Parathyroid adenoma (tissue), 2 donors: Measurements from ENCODE around the gene ADCY3.

Source experiments
- H2AFZ ChIP-seq: fragments of 300-600 bp; sonication (generic); one replicate; pipeline ENCODE4 v1.7.0; 2017; ENCODE audit warnings: antibody characterized with exemption, mild to moderate bottlenecking
- H3K27ac ChIP-seq: fragments of 300-600 bp; sonication (generic); one replicate; pipeline ENCODE4 v1.7.0; 2017
- H3K27me3 ChIP-seq: fragments of 300-600 bp; sonication (generic); one replicate; pipeline ENCODE4 v1.7.0; 2017; ENCODE audit warnings: low read length; ENCODE audit not compliant: control insufficient read depth, insufficient read depth
- H3K36me3 ChIP-seq: fragments of 300-600 bp; sonication (generic); one replicate; pipeline ENCODE4 v1.7.0; 2017; ENCODE audit warnings: low read length; ENCODE audit not compliant: control insufficient read depth, insufficient read depth
- H3K4me1 ChIP-seq: fragments of 300-600 bp; sonication (generic); one replicate; pipeline ENCODE4 v1.7.0; 2017; ENCODE audit warnings: control low read depth
- H3K4me2 ChIP-seq: fragments of 300-600 bp; sonication (generic); one replicate; pipeline ENCODE4 v1.7.0; 2017; ENCODE audit warnings: low read length
- H3K4me3 ChIP-seq: fragments of 300-600 bp; sonication (generic); one replicate; pipeline ENCODE4 v1.7.0; 2017; ENCODE audit warnings: low read depth, low read length
- H3K79me2 ChIP-seq: fragments of 300-600 bp; sonication (generic); one replicate; pipeline ENCODE4 v1.7.0; 2017; ENCODE audit warnings: control low read depth
- H3K9ac ChIP-seq: fragments of 300-600 bp; sonication (generic); one replicate; pipeline ENCODE4 v1.7.0; 2017; ENCODE audit warnings: mild to moderate bottlenecking
- H3K9me3 ChIP-seq: fragments of 300-600 bp; sonication (generic); one replicate; pipeline ENCODE4 v1.7.0; 2017; ENCODE audit warnings: low read length; ENCODE audit not compliant: control insufficient read depth
- TF ChIP-seq, protein P1 (sequence below): fragments of 300-600 bp; sonication (generic); IDR thresholded peaks from one replicate; pipeline ENCODE4 v1.7.0; 2017; ENCODE audit warnings: antibody characterized with exemption, mild to moderate bottlenecking
- donor health status: primary hyperparathyroidism.

The ADCY3 gene

DNA sequence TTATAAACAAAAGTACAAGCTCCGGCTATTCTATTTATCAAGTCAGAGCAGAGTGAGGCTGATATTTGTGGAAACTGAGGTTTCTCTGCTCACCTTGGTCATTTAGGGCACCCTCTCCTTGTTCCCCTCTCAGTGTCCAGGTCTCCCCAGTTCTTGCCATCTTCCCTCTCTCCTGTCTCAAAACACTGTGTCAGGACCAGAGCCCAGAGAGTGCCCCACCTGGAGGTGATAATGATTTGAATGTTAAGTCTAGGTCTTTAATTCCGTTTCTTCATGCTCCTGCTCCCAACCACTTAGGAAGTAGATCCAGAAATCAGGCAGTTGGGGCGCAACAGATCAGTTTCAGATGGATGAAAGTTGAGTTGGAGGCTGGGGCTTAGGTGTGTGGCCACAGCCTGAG is 9.2 kb upstream of the ADCY3 start:
- Histone ChIP-seq H3K4me2 (no peak overlapping the region), H3K27me3 (no peaks in the 10 kb centered on the region), H3K4me3 (no peak overlapping the region), H3K9ac (no peak overlapping the region), H3K79me2 (no peaks in the 10 kb centered on the region), H3K27ac (no peak overlapping the region), H3K36me3 (no peaks in the 10 kb centered on the region), H3K4me1 (no peaks in the 10 kb centered on the region), H2AFZ (no peak overlapping the region), H3K9me3 (no peaks in the 10 kb centered on the region)
- TF ChIP-seq, protein P1, sequence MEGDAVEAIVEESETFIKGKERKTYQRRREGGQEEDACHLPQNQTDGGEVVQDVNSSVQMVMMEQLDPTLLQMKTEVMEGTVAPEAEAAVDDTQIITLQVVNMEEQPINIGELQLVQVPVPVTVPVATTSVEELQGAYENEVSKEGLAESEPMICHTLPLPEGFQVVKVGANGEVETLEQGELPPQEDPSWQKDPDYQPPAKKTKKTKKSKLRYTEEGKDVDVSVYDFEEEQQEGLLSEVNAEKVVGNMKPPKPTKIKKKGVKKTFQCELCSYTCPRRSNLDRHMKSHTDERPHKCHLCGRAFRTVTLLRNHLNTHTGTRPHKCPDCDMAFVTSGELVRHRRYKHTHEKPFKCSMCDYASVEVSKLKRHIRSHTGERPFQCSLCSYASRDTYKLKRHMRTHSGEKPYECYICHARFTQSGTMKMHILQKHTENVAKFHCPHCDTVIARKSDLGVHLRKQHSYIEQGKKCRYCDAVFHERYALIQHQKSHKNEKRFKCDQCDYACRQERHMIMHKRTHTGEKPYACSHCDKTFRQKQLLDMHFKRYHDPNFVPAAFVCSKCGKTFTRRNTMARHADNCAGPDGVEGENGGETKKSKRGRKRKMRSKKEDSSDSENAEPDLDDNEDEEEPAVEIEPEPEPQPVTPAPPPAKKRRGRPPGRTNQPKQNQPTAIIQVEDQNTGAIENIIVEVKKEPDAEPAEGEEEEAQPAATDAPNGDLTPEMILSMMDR = no peak

DNA sequence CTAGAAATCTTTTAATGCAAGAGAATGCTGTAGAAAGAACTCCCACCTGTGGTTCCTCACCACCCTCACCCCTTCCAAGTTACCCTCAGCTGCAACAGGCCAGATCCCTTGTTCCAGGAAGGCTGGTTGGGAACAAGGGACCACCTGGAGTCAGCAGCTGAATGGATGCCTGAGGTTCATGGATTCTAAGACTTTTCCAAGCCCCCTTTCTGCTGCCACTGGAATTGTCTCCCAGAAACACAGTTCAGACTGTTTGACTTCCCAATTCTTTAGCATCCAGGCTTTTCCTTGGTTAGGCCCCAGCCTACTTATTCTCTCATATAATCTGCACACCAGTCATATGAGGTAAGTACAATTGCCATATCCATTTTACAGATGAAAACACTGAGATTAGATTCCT is 8.0 kb upstream of the ADCY3 start:
- Histone ChIP-seq H3K4me3 (no peak overlapping the region), H3K79me2 (no peaks in the 10 kb centered on the region), H3K27me3 (no peaks in the 10 kb centered on the region), H3K36me3 (no peaks in the 10 kb centered on the region), H3K9ac (no peak overlapping the region), H2AFZ (no peak overlapping the region), H3K4me2 (no peak overlapping the region), H3K4me1 (no peaks in the 10 kb centered on the region), H3K27ac (no peak overlapping the region), H3K9me3 (no peaks in the 10 kb centered on the region)
- TF ChIP-seq, protein P1 = no peak

DNA sequence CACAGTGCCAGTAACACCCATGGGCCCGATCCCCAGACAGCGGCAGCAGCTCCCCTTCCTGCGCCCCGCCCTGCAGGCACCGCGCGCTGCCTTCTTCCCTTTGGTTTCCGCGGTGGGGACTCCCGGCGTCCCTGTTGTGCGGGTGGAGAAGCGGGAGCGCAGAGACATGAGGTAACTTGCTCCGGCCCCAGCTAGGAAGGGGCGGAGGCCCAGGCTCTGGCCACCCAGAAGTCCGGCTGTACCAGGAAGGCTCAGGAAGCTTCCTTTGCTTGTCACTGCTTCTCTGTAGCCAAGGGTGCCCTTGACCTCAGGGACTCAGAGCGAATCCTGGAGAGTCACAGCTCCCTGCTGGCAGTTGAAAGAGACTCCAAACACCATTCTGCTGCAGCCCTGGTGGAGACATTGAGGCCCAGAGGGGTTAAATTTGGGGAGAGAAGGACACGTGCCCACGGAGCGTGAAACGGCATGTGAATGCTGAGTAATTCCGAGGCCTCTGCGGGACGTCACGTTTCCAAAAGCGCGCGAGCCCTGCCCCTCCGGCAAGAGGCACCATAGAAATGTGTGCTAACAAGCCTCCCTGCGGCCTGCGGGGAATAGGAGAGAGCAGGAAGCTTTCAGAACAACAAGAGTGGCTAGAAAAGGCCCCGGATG is 6.7 kb upstream of the ADCY3 start:
- H3K9ac ChIP-seq = no peak overlapping the region

DNA sequence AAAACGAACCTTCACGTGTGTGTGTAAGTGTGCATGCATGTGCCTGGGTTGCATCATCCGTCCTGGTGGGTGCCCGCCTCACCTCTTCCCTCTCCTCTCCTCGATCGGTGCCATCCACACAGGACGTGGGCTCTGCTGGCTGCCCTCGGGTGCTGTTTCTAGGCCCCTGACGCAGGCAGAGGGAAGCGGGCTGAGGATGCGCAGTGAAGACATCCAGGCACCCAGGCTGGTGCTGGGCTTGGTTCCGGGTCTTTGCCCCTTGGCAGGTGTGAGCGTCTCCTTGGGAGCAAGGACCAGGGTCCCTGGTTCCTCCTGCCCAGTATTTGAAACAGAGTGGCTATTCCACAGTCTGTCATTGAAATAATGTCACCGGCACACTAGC is 6.2 kb upstream of the ADCY3 start:
- Histone ChIP-seq H3K9me3 (no peaks in the 10 kb centered on the region), H3K27ac (no peak overlapping the region), H3K36me3 (no peaks in the 10 kb centered on the region), H3K79me2 (no peaks in the 10 kb centered on the region), H3K4me2 (no peak overlapping the region), H3K9ac (no peak overlapping the region), H3K4me1 (no peaks in the 10 kb centered on the region), H3K4me3 (no peak overlapping the region), H2AFZ (peak overlapping the region; percentile 65), H3K27me3 (no peaks in the 10 kb centered on the region)
- TF ChIP-seq, protein P1 = no peak

More for the DNA sequence above, 6.7 kb upstream of the ADCY3 start:
- Histone ChIP-seq H3K9me3 (no peaks in the 10 kb centered on the region), H3K79me2 (no peaks in the 10 kb centered on the region), H2AFZ (peak overlapping the region; percentile 65), H3K27me3 (no peaks in the 10 kb centered on the region), H3K4me3 (no peak overlapping the region), H3K36me3 (no peaks in the 10 kb centered on the region), H3K4me1 (no peaks in the 10 kb centered on the region), H3K27ac (no peak overlapping the region), H3K4me2 (no peak overlapping the region)
- TF ChIP-seq, protein P1 = no peak

DNA sequence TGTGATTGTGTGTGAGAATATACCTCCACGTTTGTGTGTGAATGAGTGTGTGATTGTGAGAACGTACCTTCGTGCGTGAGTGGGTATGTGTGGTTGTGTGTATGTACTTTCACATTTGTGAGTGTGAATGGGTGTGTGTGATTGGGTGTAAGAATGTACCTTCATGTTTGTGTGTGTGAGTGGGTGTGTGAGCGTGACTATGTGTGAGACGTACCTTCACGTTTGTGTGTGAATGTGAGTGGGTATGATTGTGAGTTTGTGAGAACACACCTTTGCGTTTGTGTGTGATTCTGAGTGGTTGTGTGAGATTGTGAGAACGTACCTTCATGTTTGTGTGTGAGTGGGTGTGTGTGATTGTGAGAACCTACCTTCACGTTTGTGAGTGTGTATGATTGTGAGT is 5.8 kb upstream of the ADCY3 start:
- H3K79me2 ChIP-seq = no peaks in the 10 kb centered on the region
- no peaks in the 10 kb centered on the region for H3K27me3 ChIP-seq
- H2AFZ ChIP-seq = no peak overlapping the region
- H3K9me3 ChIP-seq = no peaks in the 10 kb centered on the region
- H3K36me3 ChIP-seq = no peaks in the 10 kb centered on the region
- H3K4me3 ChIP-seq = no peak overlapping the region
- no peak overlapping the region for H3K9ac ChIP-seq
- H3K27ac ChIP-seq = no peak overlapping the region
- TF ChIP-seq, protein P1 = no peak
- no peaks in the 10 kb centered on the region for H3K4me1 ChIP-seq
- no peak overlapping the region for H3K4me2 ChIP-seq
